ENCODE measurements around the gene MCM6.
"Not testable (repeated sequence)": the region's sequence is repeated elsewhere in the genome, so short reads cannot be mapped to it uniquely, and the experiment has no call there.

The MCM6 gene

DNA sequence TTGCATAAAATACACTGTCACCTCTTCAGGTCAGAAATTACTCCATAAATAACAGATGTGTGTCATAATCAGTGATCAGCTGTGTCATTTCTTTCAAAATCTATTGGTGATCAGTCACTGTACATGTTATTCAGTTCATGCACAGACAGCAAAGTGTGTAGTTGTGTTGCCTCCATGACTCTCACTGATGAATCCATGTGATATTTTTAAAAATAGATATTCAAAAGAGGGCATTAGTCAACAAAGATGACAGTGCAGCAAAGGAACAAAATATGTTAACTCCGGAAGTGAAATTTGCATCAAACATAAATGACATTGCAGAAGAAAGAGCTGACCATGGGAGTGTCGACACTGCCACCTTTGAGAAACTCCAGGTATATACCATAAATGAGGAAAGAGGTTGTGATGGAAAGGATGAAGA, 17.1 kb upstream of the MCM6 start:
- Histone ChIP-seq H3K9ac (ENCODE audit: low read depth, low read length, poor library complexity) (no peak overlapping the region), H3K14ac (ENCODE audit: low read length) (no peak overlapping the region), H4K91ac (ENCODE audit: low read depth, low read length, poor library complexity) (no peak overlapping the region), H3K36me3 (replicated peaks in 1 of 2; ENCODE audit: control insufficient read depth in 2 of 2, insufficient read depth in 2 of 2, low read length in 2 of 2) (no peaks in the 10 kb centered on the region), H2BK12ac (ENCODE audit: low read length) (no peak overlapping the region), H3K18ac (ENCODE audit: low read length) (no peak overlapping the region), H4K8ac (ENCODE audit: low read depth, low read length) (no peak overlapping the region), H3K4me3 (ENCODE audit: low read length in 2 of 2) (no peak overlapping the region), H3K27me3 (ENCODE audit: control insufficient read depth in 3 of 3, insufficient read depth in 3 of 3, low read depth in 1 of 3, low read length in 3 of 3) (no peaks in the 10 kb centered on the region), H2AFZ (ENCODE audit: low read length) (no peak overlapping the region), H3K4me1 (ENCODE audit: control insufficient read depth in 2 of 2, insufficient read depth in 1 of 2, low read depth in 1 of 2, low read length in 2 of 2) (no peaks in the 10 kb centered on the region), H2AK5ac (ENCODE audit: low read depth, low read length) (no peak overlapping the region), H2BK5ac (ENCODE audit: low read length) (no peak overlapping the region), H2BK120ac (ENCODE audit: low read depth, low read length) (no peak overlapping the region), H3K27ac (replicated peaks; ENCODE audit: low read length) (no peak overlapping the region), H3K79me1 (ENCODE audit: low read depth, low read length) (no peaks in the 10 kb centered on the region), H3K4me2 (ENCODE audit: insufficient read depth, low read length, poor library complexity, severe bottlenecking) (no peak overlapping the region), H3K9me3 (replicated peaks in 1 of 2; ENCODE audit: control insufficient read depth in 2 of 2, insufficient read depth in 1 of 2, low read depth in 1 of 2, low read length in 2 of 2) (no peaks in the 10 kb centered on the region), H2BK15ac (ENCODE audit: low read length) (no peak overlapping the region), H3K4ac (ENCODE audit: low read length) (no peak overlapping the region), H3K23ac (ENCODE audit: low read depth, low read length, poor library complexity) (no peak overlapping the region)
- no peak for DNase-seq (ENCODE audit: low spot score)
- no CpG with 5 or more reads among the region's 2 CpGs for WGBS, 2 donors (ENCODE audit: extremely low coverage in 2 of 2, insufficient read length in 2 of 2, insufficient replicate concordance in 1 of 2)

DNA sequence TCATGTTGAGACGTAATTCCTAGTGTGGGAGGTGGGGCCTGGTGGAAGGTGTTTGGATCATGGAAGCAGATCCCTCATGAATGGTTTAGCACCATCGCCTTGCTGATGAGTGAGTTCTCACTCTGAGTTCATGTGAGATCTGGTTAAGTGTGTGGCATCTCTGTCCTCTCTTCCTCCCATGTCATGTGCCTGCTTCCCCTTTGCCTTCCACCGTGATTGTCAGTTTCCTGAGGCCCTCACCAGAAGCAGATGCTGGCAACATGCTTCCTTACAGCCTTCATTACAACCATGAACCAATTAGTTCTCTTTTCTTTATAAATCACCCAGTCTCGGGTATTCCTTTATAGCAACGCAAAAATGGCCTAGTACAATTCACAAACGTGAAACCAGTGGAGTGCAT, 14.6 kb upstream of the MCM6 start:
- Histone ChIP-seq H3K4me3 (ENCODE audit: low read length in 2 of 2) (no peak overlapping the region), H3K18ac (ENCODE audit: low read length) (no peak overlapping the region), H3K79me1 (ENCODE audit: low read depth, low read length) (no peaks in the 10 kb centered on the region), H2AFZ (ENCODE audit: low read length) (peak overlapping the region; percentile 48), H3K9ac (ENCODE audit: low read depth, low read length, poor library complexity) (no peak overlapping the region), H3K14ac (ENCODE audit: low read length) (no peak overlapping the region), H2AK5ac (ENCODE audit: low read depth, low read length) (no peak overlapping the region), H2BK5ac (ENCODE audit: low read length) (no peak overlapping the region), H4K8ac (ENCODE audit: low read depth, low read length) (no peak overlapping the region), H2BK12ac (ENCODE audit: low read length) (no peak overlapping the region), H3K27me3 (ENCODE audit: control insufficient read depth in 3 of 3, insufficient read depth in 3 of 3, low read depth in 1 of 3, low read length in 3 of 3) (no peaks in the 10 kb centered on the region), H4K91ac (ENCODE audit: low read depth, low read length, poor library complexity) (no peak overlapping the region), H3K9me3 (replicated peaks in 1 of 2; ENCODE audit: control insufficient read depth in 2 of 2, insufficient read depth in 1 of 2, low read depth in 1 of 2, low read length in 2 of 2) (peaks cover 0 to 3% of the 10 kb centered on the region in 2 donors), H3K23ac (ENCODE audit: low read depth, low read length, poor library complexity) (no peak overlapping the region), H3K4me1 (ENCODE audit: control insufficient read depth in 2 of 2, insufficient read depth in 1 of 2, low read depth in 1 of 2, low read length in 2 of 2) (no peaks in the 10 kb centered on the region), H3K4me2 (ENCODE audit: insufficient read depth, low read length, poor library complexity, severe bottlenecking) (no peak overlapping the region), H2BK15ac (ENCODE audit: low read length) (no peak overlapping the region), H3K4ac (ENCODE audit: low read length) (no peak overlapping the region), H3K27ac (replicated peaks; ENCODE audit: low read length) (no peak overlapping the region), H3K36me3 (replicated peaks in 1 of 2; ENCODE audit: control insufficient read depth in 2 of 2, insufficient read depth in 2 of 2, low read length in 2 of 2) (no peaks in the 10 kb centered on the region), H2BK120ac (ENCODE audit: low read depth, low read length) (no peak overlapping the region)
- no CpG with 5 or more reads among the region's 6 CpGs for WGBS, 2 donors (ENCODE audit: extremely low coverage in 2 of 2, insufficient read length in 2 of 2, insufficient replicate concordance in 1 of 2)
- no peak for DNase-seq (ENCODE audit: low spot score)

DNA sequence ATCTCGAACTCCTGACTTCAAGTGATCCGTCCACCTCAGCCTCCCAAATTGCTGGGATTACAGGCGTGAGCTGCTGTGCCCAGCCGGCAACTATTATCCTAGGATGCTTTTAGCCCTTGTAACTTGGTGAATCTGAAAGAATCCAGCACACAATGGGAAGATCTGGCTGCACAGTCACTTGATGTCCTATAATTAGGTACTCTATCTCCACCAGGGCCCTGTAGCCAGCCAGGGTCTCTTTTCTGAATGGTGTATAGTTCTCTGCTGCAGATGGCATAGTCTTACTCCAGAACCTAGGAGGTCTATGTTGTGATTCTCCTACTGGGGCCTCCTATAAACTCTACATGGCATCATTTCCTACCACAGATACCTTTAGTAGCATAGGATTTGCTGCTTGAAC, 13.9 kb upstream of the MCM6 start:
- Histone ChIP-seq H3K4me2 (ENCODE audit: insufficient read depth, low read length, poor library complexity, severe bottlenecking) (no peak overlapping the region), H3K4me1 (ENCODE audit: control insufficient read depth in 2 of 2, insufficient read depth in 1 of 2, low read depth in 1 of 2, low read length in 2 of 2) (no peaks in the 10 kb centered on the region), H3K9ac (ENCODE audit: low read depth, low read length, poor library complexity) (no peak overlapping the region), H3K27me3 (ENCODE audit: control insufficient read depth in 3 of 3, insufficient read depth in 3 of 3, low read depth in 1 of 3, low read length in 3 of 3) (no peaks in the 10 kb centered on the region), H3K36me3 (replicated peaks in 1 of 2; ENCODE audit: control insufficient read depth in 2 of 2, insufficient read depth in 2 of 2, low read length in 2 of 2) (no peaks in the 10 kb centered on the region), H3K4me3 (ENCODE audit: low read length in 2 of 2) (no peak overlapping the region), H3K18ac (ENCODE audit: low read length) (no peak overlapping the region), H3K27ac (replicated peaks; ENCODE audit: low read length) (no peak overlapping the region), H3K23ac (ENCODE audit: low read depth, low read length, poor library complexity) (no peak overlapping the region), H2BK12ac (ENCODE audit: low read length) (no peak overlapping the region), H4K8ac (ENCODE audit: low read depth, low read length) (no peak overlapping the region), H3K4ac (ENCODE audit: low read length) (no peak overlapping the region), H3K14ac (ENCODE audit: low read length) (no peak overlapping the region), H2BK15ac (ENCODE audit: low read length) (no peak overlapping the region), H2BK5ac (ENCODE audit: low read length) (no peak overlapping the region), H2AK5ac (ENCODE audit: low read depth, low read length) (no peak overlapping the region), H3K9me3 (replicated peaks in 1 of 2; ENCODE audit: control insufficient read depth in 2 of 2, insufficient read depth in 1 of 2, low read depth in 1 of 2, low read length in 2 of 2) (peaks cover 0 to 3% of the 10 kb centered on the region in 2 donors), H4K91ac (ENCODE audit: low read depth, low read length, poor library complexity) (no peak overlapping the region), H2BK120ac (ENCODE audit: low read depth, low read length) (no peak overlapping the region), H3K79me1 (ENCODE audit: low read depth, low read length) (no peaks in the 10 kb centered on the region), H2AFZ (ENCODE audit: low read length) (no peak overlapping the region)
- no CpG with 5 or more reads among the region's 4 CpGs for WGBS, 2 donors (ENCODE audit: extremely low coverage in 2 of 2, insufficient read length in 2 of 2, insufficient replicate concordance in 1 of 2)
- DNase-seq (ENCODE audit: low spot score) = no peak

DNA sequence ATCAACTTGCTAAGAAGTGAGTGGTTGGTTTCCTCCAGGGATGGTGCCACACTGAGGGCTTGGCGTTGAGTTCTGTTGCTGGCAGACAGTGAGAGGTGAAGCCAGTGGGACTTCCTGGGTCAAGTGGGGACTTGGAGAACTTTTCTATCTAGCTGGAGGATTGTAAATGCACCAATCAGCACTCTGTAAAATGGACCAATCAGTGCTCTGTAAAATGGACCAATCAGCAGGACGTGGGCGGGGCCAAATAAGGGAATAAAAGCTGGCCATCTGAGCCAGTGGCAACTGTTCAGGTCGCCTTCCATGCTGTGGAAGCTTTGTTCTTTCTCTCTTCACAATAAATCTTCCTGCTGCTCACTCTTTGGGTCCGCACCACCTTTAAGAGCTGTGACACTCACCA, 12.3 kb upstream of the MCM6 start:
- H2BK12ac ChIP-seq (ENCODE audit: low read length); H3K14ac ChIP-seq (ENCODE audit: low read length); H3K23ac ChIP-seq (ENCODE audit: low read depth, low read length, poor library complexity); H2AFZ ChIP-seq (ENCODE audit: low read length); H4K91ac ChIP-seq (ENCODE audit: low read depth, low read length, poor library complexity); H3K27me3 ChIP-seq (ENCODE audit: control insufficient read depth in 3 of 3, insufficient read depth in 3 of 3, low read depth in 1 of 3, low read length in 3 of 3); H2BK5ac ChIP-seq (ENCODE audit: low read length); H3K27ac ChIP-seq (replicated peaks; ENCODE audit: low read length); H3K9ac ChIP-seq (ENCODE audit: low read depth, low read length, poor library complexity); H3K79me1 ChIP-seq (ENCODE audit: low read depth, low read length); H4K8ac ChIP-seq (ENCODE audit: low read depth, low read length); H3K4me3 ChIP-seq (ENCODE audit: low read length in 2 of 2); H3K4me2 ChIP-seq (ENCODE audit: insufficient read depth, low read length, poor library complexity, severe bottlenecking); DNase-seq (ENCODE audit: low spot score); H2BK120ac ChIP-seq (ENCODE audit: low read depth, low read length); H3K9me3 ChIP-seq (replicated peaks in 1 of 2; ENCODE audit: control insufficient read depth in 2 of 2, insufficient read depth in 1 of 2, low read depth in 1 of 2, low read length in 2 of 2); H3K36me3 ChIP-seq (replicated peaks in 1 of 2; ENCODE audit: control insufficient read depth in 2 of 2, insufficient read depth in 2 of 2, low read length in 2 of 2); H3K4me1 ChIP-seq (ENCODE audit: control insufficient read depth in 2 of 2, insufficient read depth in 1 of 2, low read depth in 1 of 2, low read length in 2 of 2); H2AK5ac ChIP-seq (ENCODE audit: low read depth, low read length); H3K18ac ChIP-seq (ENCODE audit: low read length); H2BK15ac ChIP-seq (ENCODE audit: low read length); H3K4ac ChIP-seq (ENCODE audit: low read length): not testable (repeated sequence)
- no CpG with 5 or more reads among the region's 5 CpGs for WGBS, 2 donors (ENCODE audit: extremely low coverage in 2 of 2, insufficient read length in 2 of 2, insufficient replicate concordance in 1 of 2)

Measured in neuronal stem cell (in vitro differentiated cells).